Mesenchymal stem cell (in vitro differentiated cells and primary cell): Measurements from ENCODE around the gene ZNF594. TPM values are rescaled to one million over a fixed set of nuclear protein-coding genes. Genes with fewer than 3 reads are reported as not detected.
"Not testable (repeated sequence)": the region's sequence is repeated elsewhere in the genome, so short reads cannot be mapped to it uniquely, and the experiment has no call there.

Experiments
- DNase-seq: peaks from one replicate; pipeline ENCODE4 v3.0.0-alpha.2; 2013
- H2AFZ ChIP-seq: one replicate; pipeline ENCODE4 v1.6.1; 2013; ENCODE audit warnings: low read depth, mild to moderate bottlenecking, control low read depth, inconsistent platforms, low read length, moderate library complexity
- H2AK5ac ChIP-seq: 2 replicates; pipeline ENCODE4 v1.6.1; 2013; ENCODE audit warnings: low read length, moderate library complexity, mild to moderate bottlenecking, inconsistent platforms; ENCODE audit not compliant: severe bottlenecking
- H2BK120ac ChIP-seq: one replicate; pipeline ENCODE4 v1.6.1; 2013; ENCODE audit warnings: low read depth, mild to moderate bottlenecking, inconsistent platforms, low read length, moderate library complexity
- H2BK12ac ChIP-seq, 2 experiments: one replicate each; pipeline ENCODE4 v1.6.1; 2013; ENCODE audit warnings: inconsistent platforms in 2 of 2, low read length in 2 of 2, mild to moderate bottlenecking in 2 of 2, moderate library complexity in 2 of 2, control low read depth in 1 of 2
- H2BK15ac ChIP-seq: one replicate; pipeline ENCODE4 v1.6.1; 2013; ENCODE audit warnings: mild to moderate bottlenecking, low read depth, inconsistent platforms; ENCODE audit not compliant: poor library complexity, severe bottlenecking
- H2BK5ac ChIP-seq: 2 replicates; pipeline ENCODE4 v1.6.1; 2013; ENCODE audit warnings: low read depth, mild to moderate bottlenecking, low read length, control low read depth, inconsistent platforms; ENCODE audit not compliant: poor library complexity, severe bottlenecking
- H3K14ac ChIP-seq, 2 experiments: one replicate each; pipeline ENCODE4 v1.6.1; 2013; ENCODE audit warnings: inconsistent platforms in 2 of 2, low read length in 2 of 2, control low read depth in 1 of 2, mild to moderate bottlenecking in 1 of 2, moderate library complexity in 1 of 2
- H3K18ac ChIP-seq, 2 experiments: one replicate each; pipeline ENCODE4 v1.6.1; 2013; ENCODE audit warnings: inconsistent platforms in 2 of 2, low read length in 2 of 2, control low read depth in 1 of 2, low read depth in 1 of 2, mild to moderate bottlenecking in 1 of 2
- H3K23ac ChIP-seq, 2 experiments: one replicate each; pipeline ENCODE4 v1.6.1; 2013; ENCODE audit warnings: inconsistent platforms in 2 of 2, low read length in 2 of 2, mild to moderate bottlenecking in 2 of 2, moderate library complexity in 2 of 2, control low read depth in 1 of 2
- H3K27ac ChIP-seq: 2 replicates; pipeline ENCODE4 v1.5.1; 2013; ENCODE audit warnings: mild to moderate bottlenecking, moderate library complexity, low read length, control low read depth, inconsistent platforms; ENCODE audit not compliant: poor library complexity, severe bottlenecking
- H3K27me3 ChIP-seq, 2 experiments: 2 replicates each; pipeline versions ENCODE4 v1.6.1 to v1.7.0; 2013; ENCODE audit warnings: low read length in 2 of 2, mild to moderate bottlenecking in 2 of 2, moderate library complexity in 2 of 2, control low read depth in 1 of 2, inconsistent platforms in 1 of 2; ENCODE audit not compliant: control insufficient read depth in 1 of 2, insufficient read depth in 1 of 2
- H3K36me3 ChIP-seq, 2 experiments: 2 replicates each; pipeline versions ENCODE4 v1.6.1 to v1.7.0; 2013; ENCODE audit warnings: low read length in 2 of 2, control low read depth in 1 of 2, inconsistent platforms in 1 of 2, low read depth in 1 of 2, mild to moderate bottlenecking in 1 of 2; ENCODE audit not compliant: insufficient read depth in 2 of 2, control insufficient read depth in 1 of 2
- H3K4ac ChIP-seq, 2 experiments: one replicate each; pipeline ENCODE4 v1.6.1; 2013; ENCODE audit warnings: inconsistent platforms in 2 of 2, low read length in 2 of 2, mild to moderate bottlenecking in 2 of 2, moderate library complexity in 2 of 2, control low read depth in 1 of 2, low read depth in 1 of 2
- H3K4me1 ChIP-seq: 2 replicates; pipeline ENCODE4 v1.6.1; 2013; ENCODE audit warnings: low read depth, low read length, control low read depth; ENCODE audit not compliant: control insufficient read depth, insufficient read depth
- H3K4me2 ChIP-seq: 2 replicates; pipeline ENCODE4 v1.6.1; 2013; ENCODE audit warnings: low read length, mild to moderate bottlenecking, inconsistent platforms; ENCODE audit not compliant: poor library complexity, severe bottlenecking
- H3K4me3 ChIP-seq, 2 experiments: 2 replicates each; pipeline versions ENCODE4 v1.5.1 to v1.7.0; 2013; ENCODE audit warnings: low read length in 2 of 2, mild to moderate bottlenecking in 2 of 2, control low read depth in 1 of 2, low read depth in 1 of 2; ENCODE audit not compliant: insufficient read depth in 1 of 2
- H3K79me1 ChIP-seq: replicated peaks from 2 replicates; pipeline ENCODE4 v1.6.1; 2013; ENCODE audit warnings: mild to moderate bottlenecking, control low read depth, low read length, inconsistent platforms; ENCODE audit not compliant: poor library complexity, severe bottlenecking
- H3K9ac ChIP-seq: 2 replicates; pipeline ENCODE4 v1.7.0; 2013; ENCODE audit warnings: mild to moderate bottlenecking, low read length, moderate library complexity
- H3K9me3 ChIP-seq: 2 replicates; pipeline ENCODE4 v1.7.0; 2013; ENCODE audit warnings: mild to moderate bottlenecking, low read length; ENCODE audit not compliant: control insufficient read depth
- H4K8ac ChIP-seq: one replicate; pipeline ENCODE4 v1.6.1; 2013; ENCODE audit warnings: inconsistent platforms, mild to moderate bottlenecking, low read length, moderate library complexity
- H4K91ac ChIP-seq: one replicate; pipeline ENCODE4 v1.6.1; 2013; ENCODE audit warnings: mild to moderate bottlenecking, low read length, inconsistent platforms
- WGBS: methylation state at CpG from one replicate; pipeline ENCODE4 v1.1.7; 2013; ENCODE audit warnings: mixed read lengths; 5-methylcytosine and 5-hydroxymethylcytosine counted together
- polyA plus RNA-seq, 2 experiments: library from polyadenylated mRNA; stranded (reverse); fragments of 200-250 nt; gene quantifications; one replicate each; pipeline ENCODE4 v1.2.3, GENCODE V29; 2013

ZNF594 gene
- 1.0 TPM for polyA plus RNA-seq (2013, experiment 1 of 2)
- 0.96 TPM for polyA plus RNA-seq (2013, experiment 2 of 2)

DNA sequence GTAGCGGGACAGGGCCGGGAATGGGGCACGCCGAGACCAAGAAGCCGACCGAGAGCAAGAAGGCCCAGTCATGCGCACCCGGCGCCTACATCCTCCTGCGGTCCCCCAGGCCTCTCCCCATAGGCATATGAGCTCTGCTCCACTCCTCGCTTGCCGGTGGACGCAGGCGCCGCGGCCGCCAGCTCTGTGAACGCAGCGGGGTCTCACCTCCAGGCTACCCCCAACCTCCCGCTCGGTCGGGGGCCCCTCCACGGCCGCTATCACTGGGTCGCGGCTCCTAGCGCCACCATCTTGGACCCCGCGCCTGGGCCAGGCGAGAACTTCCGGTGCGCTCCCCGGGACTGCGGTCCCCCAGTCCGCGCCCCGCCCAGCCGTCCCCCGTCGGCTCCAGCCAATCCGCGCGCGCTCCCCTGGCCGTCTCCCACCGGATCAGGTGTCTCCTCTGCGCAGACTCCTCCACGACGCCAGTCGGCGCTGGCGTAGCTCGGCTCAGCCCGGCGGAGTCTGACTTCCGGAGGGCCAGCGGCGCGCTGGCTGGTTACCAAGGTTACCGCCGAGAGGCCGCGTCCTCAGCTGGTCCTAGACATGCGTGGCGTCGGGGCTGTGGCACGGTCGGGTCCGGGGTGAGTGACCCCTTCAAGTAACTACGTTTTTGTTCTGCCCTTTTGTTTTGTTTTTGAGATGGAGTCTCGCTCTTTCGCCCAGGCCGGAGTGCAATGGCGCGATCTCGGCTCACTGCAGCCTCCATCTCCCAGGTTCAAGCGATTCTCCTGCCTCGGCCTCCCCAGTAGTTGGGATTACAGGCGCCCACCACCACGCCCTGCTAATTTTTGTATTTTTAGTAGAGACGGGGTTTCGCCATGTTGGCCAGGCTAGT is at the start of gene ZNF594:
Gene ZNF594 (minus strand): TSS at position 328 of the 877 bp plus-strand sequence. CDS start 7,612 bp downstream, outside the sequence.
- peak within 1 kb of the TSS; percentile 82 to 93 for H3K4me3 ChIP-seq
- WGBS: 14% methylated on average over 81 of the region's 82 CpGs
- peak within 1 kb of the TSS; percentile 61 for H2BK5ac ChIP-seq
- peaks cover 17 to 29% of the 10 kb centered on the region in 2 experiments for H3K36me3 ChIP-seq
- H3K14ac ChIP-seq: peak within 1 kb of the TSS in 1 of 2 experiments; percentile 90
- no peaks in the 10 kb centered on the region for H3K27me3 ChIP-seq
- peak within 1 kb of the TSS; percentile 95 for H4K91ac ChIP-seq
- H3K4me1 ChIP-seq: no peaks in the 10 kb centered on the region
- H3K4ac ChIP-seq: peak within 1 kb of the TSS; percentile 29 to 87
- peak within 1 kb of the TSS in 1 of 2 experiments; percentile 94 for H3K23ac ChIP-seq
- peak within 1 kb of the TSS; percentile 3 for H2BK120ac ChIP-seq
- H3K9me3 ChIP-seq: peaks cover 28% of the 10 kb centered on the region
- peak within 1 kb of the TSS; percentile 59 to 99 for H3K18ac ChIP-seq
- peaks cover 30% of the 10 kb centered on the region for H3K79me1 ChIP-seq
- no peak within 1 kb of the TSS for H2BK12ac ChIP-seq
- no peak within 1 kb of the TSS for H2BK15ac ChIP-seq
- peak; percentile 92 for DNase-seq
- peak within 1 kb of the TSS; percentile 51 for H3K27ac ChIP-seq
- H3K4me2 ChIP-seq: peak within 1 kb of the TSS; percentile 91
- H2AFZ ChIP-seq: peak within 1 kb of the TSS; percentile 100
- peak within 1 kb of the TSS; percentile 96 for H3K9ac ChIP-seq
- peak within 1 kb of the TSS; percentile 73 for H2AK5ac ChIP-seq
- peak within 1 kb of the TSS; percentile 100 for H4K8ac ChIP-seq

GRCh38 chr17:5239769-5240168 is 48.1 kb upstream of the ZNF594 start:
- H3K9me3 ChIP-seq, DNase-seq, H3K4me1 ChIP-seq, H2AFZ ChIP-seq, H3K27ac ChIP-seq, H3K23ac ChIP-seq, H3K14ac ChIP-seq, H2AK5ac ChIP-seq, H3K27me3 ChIP-seq, H3K9ac ChIP-seq, H2BK15ac ChIP-seq, H3K4me3 ChIP-seq, H4K91ac ChIP-seq, H3K4ac ChIP-seq, H2BK120ac ChIP-seq, H4K8ac ChIP-seq, H2BK12ac ChIP-seq, H3K4me2 ChIP-seq, H3K79me1 ChIP-seq, H3K18ac ChIP-seq, H3K36me3 ChIP-seq, H2BK5ac ChIP-seq: not testable (repeated sequence)
- WGBS: 74% methylated on average over 7 of the region's 7 CpGs

DNA sequence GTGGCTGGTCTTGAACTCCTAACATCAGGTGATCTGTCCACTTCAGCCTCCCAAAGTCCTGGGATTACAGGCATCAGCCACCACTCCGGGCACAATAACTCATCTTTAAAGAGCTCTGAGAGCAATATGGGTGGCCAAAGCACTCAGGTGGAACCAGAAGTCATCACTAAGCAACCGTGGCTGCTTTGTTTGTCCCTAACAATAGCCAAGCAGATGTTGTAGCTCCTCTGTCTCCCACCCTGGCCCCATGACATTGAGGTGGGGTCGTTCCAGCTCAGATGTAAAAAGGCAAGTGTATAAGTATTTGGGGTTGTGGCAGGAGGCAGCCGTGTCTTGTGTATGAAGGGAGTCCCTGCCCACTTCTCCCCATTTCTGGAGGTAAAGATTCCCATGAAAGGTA is 46.7 kb upstream of the ZNF594 start:
- Histone ChIP-seq H4K91ac (no peak overlapping the region), H3K18ac (no peak overlapping the region), H3K4ac (no peak overlapping the region), H3K27ac (no peak overlapping the region), H3K4me1 (no peaks in the 10 kb centered on the region), H3K9ac (no peak overlapping the region), H4K8ac (no peak overlapping the region), H3K36me3 (peaks cover 0 to 10% of the 10 kb centered on the region in 2 experiments), H2BK5ac (no peak overlapping the region), H3K4me3 (no peak overlapping the region), H2BK120ac (no peak overlapping the region), H3K23ac (no peak overlapping the region), H3K4me2 (no peak overlapping the region), H2BK15ac (no peak overlapping the region), H2BK12ac (no peak overlapping the region), H3K79me1 (no peaks in the 10 kb centered on the region), H3K9me3 (no peaks in the 10 kb centered on the region), H2AK5ac (no peak overlapping the region), H2AFZ (no peak overlapping the region), H3K14ac (no peak overlapping the region), H3K27me3 (peaks cover 4% of the 10 kb centered on the region in 2 experiments)
- DNase-seq: no peak
- 78% methylated on average over 4 of the region's 4 CpGs for WGBS

- H3K23ac ChIP-seq: no peak overlapping the region
- H3K18ac ChIP-seq: no peak overlapping the region
- H3K27me3 ChIP-seq: peaks cover 4% of the 10 kb centered on the region in 2 experiments
- no peak overlapping the region for H3K4me3 ChIP-seq
- no peak overlapping the region for H3K4ac ChIP-seq
- no peaks in the 10 kb centered on the region for H3K79me1 ChIP-seq
- no peak overlapping the region for H3K14ac ChIP-seq
- no peak overlapping the region for H3K27ac ChIP-seq
- H3K4me2 ChIP-seq: no peak overlapping the region
- no peak overlapping the region for H3K9ac ChIP-seq
- H3K9me3 ChIP-seq: no peaks in the 10 kb centered on the region
- no peak overlapping the region for H2BK15ac ChIP-seq
- WGBS: 25% methylated on average over 4 of the region's 6 CpGs
- no peak overlapping the region for H2AK5ac ChIP-seq
- H2BK12ac ChIP-seq: no peak overlapping the region
- no peak overlapping the region for H2BK120ac ChIP-seq
- H4K91ac ChIP-seq: no peak overlapping the region
- DNase-seq: peak; percentile 46
- H4K8ac ChIP-seq: no peak overlapping the region
- no peak overlapping the region for H2BK5ac ChIP-seq
- no peaks in the 10 kb centered on the region for H3K4me1 ChIP-seq
- H2AFZ ChIP-seq: no peak overlapping the region
- peaks cover 0 to 10% of the 10 kb centered on the region in 2 experiments for H3K36me3 ChIP-seq
Measured at GRCh38 chr17:5237541-5238016, 45.9 kb upstream of the ZNF594 start.
